Astrocyte of the spinal cord (primary cell): ENCODE data around the gene FXYD4.

Experiments used
- DNase-seq: peaks from one replicate; pipeline ENCODE4 v3.0.0; 2011; ENCODE audit warnings: low read depth, low spot score
- H3K4me3 ChIP-seq: 2 replicates; pipeline ENCODE4 v1.5.1; 2011; ENCODE audit warnings: low read depth, mild to moderate bottlenecking, low read length, moderate library complexity
- in situ Hi-C: cut with HindIII; loops from 2 replicates; pipeline ENCODE4 v1.10.0; 2017; ENCODE audit warnings: low sequenced_read_pairs
- TF ChIP-seq, protein P1 (sequence below): IDR thresholded peaks from 2 replicates; pipeline ENCODE4 v1.5.1; 2012; ENCODE audit warnings: low read depth, mild to moderate bottlenecking, low read length, inconsistent platforms

FXYD4 gene

DNA sequence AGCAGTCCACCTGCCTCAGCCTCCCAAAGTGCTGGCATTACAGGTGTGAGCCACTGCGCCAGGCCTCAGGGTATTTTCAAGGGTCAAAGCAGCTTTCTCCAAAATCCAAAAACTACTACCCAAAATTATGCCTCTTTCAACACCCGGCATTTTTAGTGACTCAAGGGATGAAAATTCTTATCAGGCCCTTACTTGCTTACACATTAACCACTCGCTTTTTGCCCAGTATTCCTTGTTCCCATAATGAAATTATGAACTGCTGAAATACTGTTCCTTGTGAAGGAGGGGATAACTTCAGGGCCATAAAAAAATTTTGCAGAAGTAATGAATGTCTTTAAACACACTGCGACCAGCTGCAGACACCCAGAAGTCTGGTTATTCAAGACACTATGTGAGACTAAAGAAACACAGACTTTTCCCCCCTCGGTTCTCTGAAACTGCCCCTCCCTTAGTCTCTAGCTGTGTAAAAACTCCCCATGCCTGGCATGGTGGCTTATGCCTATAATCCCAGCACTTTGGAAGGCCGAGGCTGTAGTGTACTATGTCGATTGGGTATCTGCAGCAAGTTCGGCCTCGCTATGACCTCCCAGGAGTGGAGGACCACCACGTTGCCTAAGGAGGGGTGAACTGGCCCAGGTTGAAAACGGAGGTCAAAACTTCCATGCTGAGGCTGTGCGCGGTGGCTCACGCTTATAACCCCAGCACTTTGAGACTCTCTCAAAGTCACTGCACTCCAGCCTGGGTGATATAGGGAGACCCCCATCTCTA, 12.0 kb downstream of the FXYD4 start:
- in situ Hi-C loops = no loop called here
- TF ChIP-seq, protein P1, sequence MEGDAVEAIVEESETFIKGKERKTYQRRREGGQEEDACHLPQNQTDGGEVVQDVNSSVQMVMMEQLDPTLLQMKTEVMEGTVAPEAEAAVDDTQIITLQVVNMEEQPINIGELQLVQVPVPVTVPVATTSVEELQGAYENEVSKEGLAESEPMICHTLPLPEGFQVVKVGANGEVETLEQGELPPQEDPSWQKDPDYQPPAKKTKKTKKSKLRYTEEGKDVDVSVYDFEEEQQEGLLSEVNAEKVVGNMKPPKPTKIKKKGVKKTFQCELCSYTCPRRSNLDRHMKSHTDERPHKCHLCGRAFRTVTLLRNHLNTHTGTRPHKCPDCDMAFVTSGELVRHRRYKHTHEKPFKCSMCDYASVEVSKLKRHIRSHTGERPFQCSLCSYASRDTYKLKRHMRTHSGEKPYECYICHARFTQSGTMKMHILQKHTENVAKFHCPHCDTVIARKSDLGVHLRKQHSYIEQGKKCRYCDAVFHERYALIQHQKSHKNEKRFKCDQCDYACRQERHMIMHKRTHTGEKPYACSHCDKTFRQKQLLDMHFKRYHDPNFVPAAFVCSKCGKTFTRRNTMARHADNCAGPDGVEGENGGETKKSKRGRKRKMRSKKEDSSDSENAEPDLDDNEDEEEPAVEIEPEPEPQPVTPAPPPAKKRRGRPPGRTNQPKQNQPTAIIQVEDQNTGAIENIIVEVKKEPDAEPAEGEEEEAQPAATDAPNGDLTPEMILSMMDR = no peak
- H3K4me3 ChIP-seq = no peak overlapping the region
- DNase-seq = no peak

DNA sequence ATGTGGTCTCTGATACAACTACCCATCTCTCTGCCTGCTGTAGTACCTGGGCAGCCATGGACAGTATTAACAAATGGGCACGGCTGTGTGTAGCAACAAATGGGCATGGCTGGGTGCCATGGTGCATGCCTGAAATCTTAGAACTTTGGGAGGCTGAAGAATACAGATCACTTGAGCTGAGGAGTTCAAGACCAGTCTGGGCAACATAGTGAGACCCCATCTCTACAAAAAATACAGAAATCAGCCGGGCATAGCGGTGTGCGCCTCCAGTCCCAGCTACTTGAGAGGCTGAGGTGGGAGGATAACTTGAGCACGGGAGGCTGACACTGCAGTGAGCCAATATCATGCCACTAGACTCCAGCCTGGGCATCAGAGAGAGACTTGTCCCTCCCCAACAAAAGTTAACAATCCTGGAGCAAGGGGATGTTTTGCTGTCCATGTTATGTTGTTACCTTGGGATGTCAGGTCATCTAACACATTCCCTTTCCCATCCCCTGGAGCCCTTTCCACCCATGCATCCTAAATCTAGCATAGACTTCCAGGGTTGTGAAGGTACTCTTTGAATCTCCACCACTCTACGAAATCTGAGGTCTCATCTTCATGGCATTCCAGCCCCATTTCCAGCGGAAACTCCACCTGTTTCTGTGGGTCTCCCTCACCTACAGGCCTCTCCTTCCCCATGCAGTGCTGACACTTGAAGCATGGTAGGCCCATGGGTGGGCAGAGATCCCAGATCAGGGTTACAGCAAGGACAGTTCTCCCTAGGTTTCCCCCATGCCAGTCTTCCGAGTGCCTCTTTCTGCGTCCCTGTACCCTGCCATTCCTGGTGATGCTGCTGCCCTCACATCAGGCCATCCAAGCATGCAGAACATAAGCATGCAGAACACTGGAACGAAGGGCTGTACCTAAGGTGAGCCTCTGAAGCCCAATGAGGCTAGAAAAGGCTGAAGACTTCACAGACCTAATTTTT, 13.1 kb downstream of the FXYD4 start:
- TF ChIP-seq, protein P1 = no peak
- in situ Hi-C loops = no loop called here
- no peak for DNase-seq
- H3K4me3 ChIP-seq = no peak overlapping the region

DNA sequence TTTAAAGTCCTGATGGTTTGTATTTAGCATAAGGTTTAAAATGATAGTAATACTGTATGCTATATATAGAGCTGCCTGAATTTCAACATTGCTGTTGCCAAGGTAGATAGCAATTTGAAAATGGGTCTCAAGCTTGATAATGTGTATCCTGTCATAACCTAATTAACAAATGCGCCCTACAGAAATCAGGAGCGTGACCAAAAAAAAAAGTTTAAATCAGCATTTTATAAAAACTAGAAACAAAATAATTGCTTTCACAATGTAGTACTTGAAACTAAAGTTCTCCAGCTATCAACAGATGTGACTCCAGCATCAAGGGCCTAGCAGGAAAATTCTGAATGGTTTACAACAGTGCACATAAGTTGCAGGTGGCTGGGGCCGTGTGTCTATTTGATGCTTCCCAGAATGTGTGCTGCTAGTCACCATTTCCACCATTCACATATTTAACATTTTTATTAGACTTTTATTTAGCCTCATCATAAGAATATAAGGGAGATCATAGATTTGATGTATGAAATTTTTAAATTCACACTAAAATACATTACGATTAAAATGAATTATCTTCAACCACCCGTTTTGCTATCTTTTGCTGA, 14.1 kb downstream of the FXYD4 start:
- in situ Hi-C loops = no loop called here
- no peak for DNase-seq
- no peak overlapping the region for H3K4me3 ChIP-seq
- TF ChIP-seq, protein P1 = no peak

DNA sequence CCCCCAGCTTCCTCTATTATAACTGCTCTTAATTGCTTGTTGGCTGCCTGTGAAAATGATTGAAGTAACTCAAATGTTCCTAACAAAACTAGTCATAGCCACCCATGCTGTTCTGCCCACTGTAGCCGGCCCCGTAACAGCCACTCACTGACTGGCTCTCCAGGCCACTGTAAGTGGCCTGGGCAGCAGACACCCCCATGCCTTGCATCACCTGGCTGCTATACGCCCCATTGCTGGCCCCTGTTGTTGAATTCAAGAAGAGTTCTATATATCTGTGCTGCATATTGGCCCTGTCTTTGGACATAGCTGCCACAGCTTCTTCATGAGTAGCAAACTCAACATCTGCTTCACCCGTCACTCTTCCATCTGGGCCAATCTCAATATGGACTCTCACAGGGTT, 15.1 kb downstream of the FXYD4 start:
- TF ChIP-seq, protein P1 = no peak
- H3K4me3 ChIP-seq = no peak overlapping the region
- in situ Hi-C loops = no loop called here
- no peak for DNase-seq

DNA sequence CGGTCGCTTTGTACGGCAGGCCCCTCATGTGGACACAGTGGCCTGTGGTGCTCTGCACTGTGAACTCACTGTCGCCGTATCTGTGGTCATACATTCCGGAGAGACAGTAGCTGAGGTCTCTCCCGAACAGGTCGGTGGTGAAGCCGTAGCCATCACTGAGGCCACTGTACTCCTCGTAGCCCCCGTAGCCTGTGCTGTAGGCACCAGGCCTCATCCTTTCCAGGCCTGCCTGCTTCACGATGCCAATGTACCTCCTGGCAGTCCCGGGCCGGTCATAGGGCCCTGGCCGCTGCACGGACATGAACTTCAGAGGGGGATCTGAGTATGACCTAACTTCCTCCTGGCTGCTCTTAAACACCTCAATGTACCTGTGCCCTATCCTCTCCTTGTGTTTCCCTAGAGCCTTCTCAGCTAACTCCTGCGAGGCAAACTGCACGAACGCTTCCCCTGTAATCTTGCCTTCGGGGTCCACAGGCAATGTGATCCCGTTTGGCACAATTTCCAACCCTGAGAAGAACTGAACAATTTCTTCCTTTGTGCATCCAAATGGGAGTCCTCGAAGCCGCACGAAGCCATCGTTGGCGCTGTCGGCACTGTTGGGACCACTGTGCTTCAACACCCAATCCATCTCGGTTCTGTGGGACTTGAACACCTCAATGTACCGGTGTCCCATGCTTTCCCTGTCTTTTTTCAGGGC, 15.7 kb downstream of the FXYD4 start:
- in situ Hi-C loops = no loop called here
- DNase-seq = no peak
- no peak overlapping the region for H3K4me3 ChIP-seq
- TF ChIP-seq, protein P1 = no peak

DNA sequence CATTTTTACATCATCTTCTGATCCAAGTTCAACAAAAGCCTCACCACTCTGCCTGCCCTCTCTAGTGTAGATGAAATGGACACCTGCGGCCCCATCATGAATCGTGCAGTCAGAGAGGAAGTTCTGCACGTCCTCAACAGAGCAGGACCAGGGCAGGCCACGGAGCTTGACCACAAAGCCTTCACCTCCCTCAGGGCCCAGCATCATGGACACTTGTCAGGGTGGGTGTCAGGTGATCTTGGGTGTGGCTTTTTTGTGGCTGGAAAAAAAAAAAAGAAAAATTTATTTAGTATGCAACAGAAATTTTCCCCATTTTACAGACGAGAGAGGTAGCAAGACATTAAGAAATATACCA, 16.2 kb downstream of the FXYD4 start:
- no peak overlapping the region for H3K4me3 ChIP-seq
- TF ChIP-seq, protein P1 = no peak
- DNase-seq = no peak
- in situ Hi-C loops = no loop called here
